Mesothelial cell of epicardium (in vitro differentiated cells): ENCODE data around the gene DLGAP1. TPM values are rescaled to one million over a fixed set of nuclear protein-coding genes. Genes with fewer than 3 reads are reported as not detected.
"Not testable (repeated sequence)": the region's sequence is repeated elsewhere in the genome, so short reads cannot be mapped to it uniquely, and the experiment has no call there.

Source experiments
- DNase-seq, 2 experiments: peaks; one replicate each; pipeline ENCODE4 v3.0.0; 2021; ENCODE audit warnings: low spot score in 2 of 2; ENCODE audit not compliant: unreplicated experiment in 2 of 2
- H3K27ac Mint-ChIP-seq: 2 replicates; pipeline ENCODE4 v1.8.0; 2021; ENCODE audit warnings: mixed read lengths
- H3K27me3 Mint-ChIP-seq: 2 replicates; pipeline ENCODE4 v1.8.0; 2021; ENCODE audit warnings: low read depth, mixed read lengths
- H3K36me3 Mint-ChIP-seq: 2 replicates; pipeline ENCODE4 v1.8.0; 2021; ENCODE audit warnings: mixed read lengths
- H3K4me1 Mint-ChIP-seq: 2 replicates; pipeline ENCODE4 v1.8.0; 2021; ENCODE audit warnings: mixed read lengths
- H3K4me3 Mint-ChIP-seq: 2 replicates; pipeline ENCODE4 v1.8.0; 2021; ENCODE audit warnings: mild to moderate bottlenecking, moderate library complexity, mixed read lengths
- H3K9me3 Mint-ChIP-seq: 2 replicates; pipeline ENCODE4 v1.8.0; 2021; ENCODE audit warnings: mixed read lengths
- CTCF ChIP-seq: fragments of 200-600 bp; sonication (generic); IDR thresholded peaks from one replicate; pipeline ENCODE4 v1.5.0; 2021; ENCODE audit warnings: antibody characterized with exemption; ENCODE audit not compliant: unreplicated experiment
- total RNA-seq: library from RNA; stranded (reverse); gene quantifications from 3 replicates; pipeline ENCODE4 v1.2.1, GENCODE V29; 2021

The DLGAP1 gene
- total RNA-seq, 1 donor from 2014 or later, result 4.6 TPM

- Mint-ChIP-seq H3K4me1 (no peaks in the 10 kb centered on the region), H3K36me3 (no peaks in the 10 kb centered on the region), H3K9me3 (no peaks in the 10 kb centered on the region), H3K4me3 (no peak overlapping the region), H3K27ac (no peak overlapping the region), H3K27me3 (no peaks in the 10 kb centered on the region)
- no peak for DNase-seq
- no peak for TF ChIP-seq CTCF
Observed at GRCh38 chr18:4335386-4335785, 119.7 kb downstream of the DLGAP1 start.

GRCh38 chr18:4333043-4333442 lies 122.1 kb downstream of the DLGAP1 start:
- no peaks in the 10 kb centered on the region for H3K27me3 Mint-ChIP-seq
- H3K36me3 Mint-ChIP-seq, result no peaks in the 10 kb centered on the region
- TF ChIP-seq CTCF, result no peak
- no peaks in the 10 kb centered on the region for H3K4me1 Mint-ChIP-seq
- no peak overlapping the region for H3K4me3 Mint-ChIP-seq
- DNase-seq, result no peak
- H3K27ac Mint-ChIP-seq, result no peak overlapping the region
- no peaks in the 10 kb centered on the region for H3K9me3 Mint-ChIP-seq

GRCh38 chr18:4319738-4320677 lies 135.1 kb downstream of the DLGAP1 start:
- Mint-ChIP-seq H3K4me3 (no peak overlapping the region), H3K27me3 (no peaks in the 10 kb centered on the region), H3K9me3 (no peaks in the 10 kb centered on the region), H3K36me3 (no peaks in the 10 kb centered on the region), H3K4me1 (no peaks in the 10 kb centered on the region), H3K27ac (no peak overlapping the region)
- TF ChIP-seq CTCF, result no peak
- no peak for DNase-seq

GRCh38 chr18:4318311-4318710 lies 136.8 kb downstream of the DLGAP1 start:
- H3K27ac Mint-ChIP-seq, result no peak overlapping the region
- H3K4me1 Mint-ChIP-seq, result no peaks in the 10 kb centered on the region
- H3K4me3 Mint-ChIP-seq, result no peak overlapping the region
- H3K27me3 Mint-ChIP-seq, result no peaks in the 10 kb centered on the region
- no peaks in the 10 kb centered on the region for H3K36me3 Mint-ChIP-seq
- no peak for TF ChIP-seq CTCF
- no peak for DNase-seq
- H3K9me3 Mint-ChIP-seq, result no peaks in the 10 kb centered on the region

GRCh38 chr18:4311945-4312344 lies 143.2 kb downstream of the DLGAP1 start:
- not testable (repeated sequence) for H3K9me3 Mint-ChIP-seq, H3K27me3 Mint-ChIP-seq

GRCh38 chr18:4311136-4311535 lies 144.0 kb downstream of the DLGAP1 start:
- no peaks in the 10 kb centered on the region for H3K36me3 Mint-ChIP-seq
- no peaks in the 10 kb centered on the region for H3K4me1 Mint-ChIP-seq
- peaks cover 3% of the 10 kb centered on the region for H3K27me3 Mint-ChIP-seq
- DNase-seq, result no peak
- H3K9me3 Mint-ChIP-seq, result no peaks in the 10 kb centered on the region
- no peak for TF ChIP-seq CTCF
- H3K27ac Mint-ChIP-seq, result no peak overlapping the region
- no peak overlapping the region for H3K4me3 Mint-ChIP-seq

More at GRCh38 chr18:4311945-4312344, 143.2 kb downstream of the DLGAP1 start:
- DNase-seq, H3K4me1 Mint-ChIP-seq, H3K27ac Mint-ChIP-seq, H3K4me3 Mint-ChIP-seq, H3K36me3 Mint-ChIP-seq: not testable (repeated sequence)
